NB4 (cell line): ENCODE results near the gene SDHB.

Source experiments
- DNase-seq: peaks from one replicate; pipeline ENCODE4 v3.0.0; 2010; ENCODE audit warnings: low read depth
- H3K4me3 ChIP-seq: one replicate; pipeline ENCODE4 v1.5.1; 2011; ENCODE audit warnings: mild to moderate bottlenecking, low read depth, low read length, moderate library complexity
- CTCF ChIP-seq: IDR thresholded peaks from one replicate; pipeline ENCODE4 v1.5.1; 2012; ENCODE audit warnings: low read depth, low read length
- MYC ChIP-seq: IDR thresholded peaks from 2 replicates; pipeline ENCODE4 v1.6.1; 2011; ENCODE audit warnings: low read depth, low read length
- POLR2A ChIP-seq: IDR thresholded peaks from 2 replicates; pipeline ENCODE4 v1.6.1; 2011; ENCODE audit warnings: mild to moderate bottlenecking; ENCODE audit not compliant: insufficient read length; ENCODE audit errors: extremely low read depth
- TF ChIP-seq, protein P1 (sequence below): IDR thresholded peaks from 2 replicates; pipeline ENCODE4 v1.6.1; 2011; ENCODE audit warnings: low read depth, low read length

The SDHB gene

DNA sequence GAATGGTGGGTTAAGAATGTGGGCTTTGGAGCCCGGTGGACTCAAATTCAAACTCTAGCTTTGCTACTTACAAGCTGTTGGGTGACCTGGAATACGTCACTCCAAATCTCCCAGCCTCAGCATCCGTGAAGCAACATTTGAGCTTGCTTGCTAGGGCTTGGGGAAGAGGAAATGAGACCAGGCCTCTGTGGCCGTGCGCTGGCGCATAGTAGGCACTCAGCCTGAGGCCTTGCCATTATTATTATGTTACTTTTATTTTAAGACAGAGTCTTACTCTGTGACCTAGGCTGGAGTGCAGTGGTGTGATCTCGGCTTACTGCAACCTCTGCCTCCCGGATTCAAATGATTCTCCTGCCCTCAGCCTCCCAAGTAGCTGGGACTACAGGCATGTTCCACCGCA is 61.2 kb downstream of the SDHB start:
- TF ChIP-seq MYC: no peak
- no peak for TF ChIP-seq CTCF
- TF ChIP-seq POLR2A: no peak
- TF ChIP-seq, protein P1, sequence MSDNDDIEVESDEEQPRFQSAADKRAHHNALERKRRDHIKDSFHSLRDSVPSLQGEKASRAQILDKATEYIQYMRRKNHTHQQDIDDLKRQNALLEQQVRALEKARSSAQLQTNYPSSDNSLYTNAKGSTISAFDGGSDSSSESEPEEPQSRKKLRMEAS: no peak

GRCh38 chr1:16992102-16992501 is 61.7 kb downstream of the SDHB start:
- no peak for TF ChIP-seq MYC
- TF ChIP-seq, protein P1: no peak
- no peak for TF ChIP-seq CTCF
- TF ChIP-seq POLR2A: no peak
- no peak for DNase-seq
- no peak overlapping the region for H3K4me3 ChIP-seq

More for the DNA sequence above, 61.2 kb downstream of the SDHB start:
- no peak for DNase-seq
- no peak overlapping the region for H3K4me3 ChIP-seq

DNA sequence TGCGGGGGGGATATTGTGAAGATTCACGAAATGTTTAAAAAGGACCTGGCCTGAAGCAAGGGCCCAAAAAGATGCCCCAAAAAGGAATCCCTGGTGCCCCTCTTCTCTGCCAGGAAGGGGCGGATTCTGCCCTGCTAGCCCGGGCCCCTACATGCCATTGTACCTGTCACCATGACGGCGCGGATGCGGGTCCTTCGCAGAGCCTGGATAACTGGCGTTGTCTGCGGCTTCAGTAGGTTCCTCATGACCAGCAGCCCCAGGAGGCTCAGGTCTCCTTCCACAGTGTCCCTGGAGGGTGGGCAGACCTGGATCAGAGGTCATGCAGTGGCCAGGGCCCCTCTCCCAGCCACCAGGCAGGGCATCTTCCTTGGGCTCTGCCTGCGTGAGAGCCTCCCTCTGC is 62.3 kb downstream of the SDHB start:
- no peak overlapping the region for H3K4me3 ChIP-seq
- no peak for DNase-seq
- TF ChIP-seq, protein P1: no peak
- TF ChIP-seq CTCF (no peak), MYC (no peak), POLR2A (no peak)

DNA sequence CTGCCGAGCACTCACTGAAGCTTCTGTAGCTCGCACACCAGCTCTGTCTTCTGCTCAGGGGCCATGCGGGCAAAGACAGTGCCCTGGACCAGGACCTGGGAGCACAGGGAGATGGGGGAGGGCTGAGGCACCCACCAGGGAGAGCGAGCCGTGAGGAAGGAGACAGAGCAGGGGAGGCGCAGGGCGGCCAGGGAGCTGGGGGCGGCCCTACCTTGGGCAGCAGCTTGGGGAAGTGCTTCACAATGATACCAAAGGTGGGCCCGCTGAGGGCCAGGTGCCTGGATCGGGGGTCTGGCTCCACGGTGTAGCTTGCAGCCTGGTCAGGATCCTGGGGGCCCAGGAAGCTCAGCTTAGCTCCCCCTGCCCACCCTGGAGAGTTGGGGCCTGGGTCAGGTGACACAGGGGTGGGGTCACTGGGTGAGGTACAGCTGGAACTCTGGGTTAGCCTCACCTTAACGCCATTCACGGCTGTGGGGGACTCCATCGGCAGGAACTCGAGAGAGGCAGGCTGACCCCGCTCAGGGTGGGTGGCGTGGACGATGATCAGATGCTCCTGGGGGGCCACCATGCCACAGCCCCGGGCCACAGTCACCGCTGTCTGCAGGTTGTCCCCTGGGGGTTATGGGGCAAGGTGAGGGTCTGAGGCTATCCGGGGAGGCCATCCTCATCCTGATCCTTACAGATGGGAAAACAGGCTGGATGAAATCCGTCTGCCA is 64.0 kb downstream of the SDHB start:
- TF ChIP-seq CTCF (no peak), POLR2A (no peak)
- H3K4me3 ChIP-seq: no peak overlapping the region
- DNase-seq: no peak

DNA sequence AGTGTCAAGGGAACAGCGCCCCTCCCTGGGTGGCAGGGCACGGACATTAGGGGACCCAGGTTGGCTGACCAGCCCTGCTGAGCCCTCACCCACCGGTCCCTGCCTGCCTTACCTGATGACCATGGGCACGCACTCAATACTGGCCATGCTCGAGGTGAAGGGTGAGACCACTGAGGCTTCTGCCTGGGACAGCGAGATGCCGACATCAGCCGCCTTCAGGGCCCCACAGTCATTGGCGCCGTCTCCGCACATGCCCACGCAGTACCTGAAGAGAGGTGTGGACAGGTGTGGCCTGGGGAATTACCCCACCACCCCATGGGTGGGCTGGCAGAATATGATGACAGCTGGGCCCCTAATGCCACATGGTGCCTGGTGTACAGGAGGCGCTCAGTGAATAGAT is 65.6 kb downstream of the SDHB start:
- TF ChIP-seq, protein P1: no peak
- TF ChIP-seq POLR2A (no peak), CTCF (no peak), MYC (no peak)
- H3K4me3 ChIP-seq: no peak overlapping the region
- no peak for DNase-seq

GRCh38 chr1:16986962-16987361 is 66.9 kb downstream of the SDHB start:
- peak; percentile 31 for DNase-seq
- TF ChIP-seq MYC (no peak), CTCF (peak; percentile 68), POLR2A (no peak)
- TF ChIP-seq, protein P1: no peak
- no peak overlapping the region for H3K4me3 ChIP-seq
